Measurements from ENCODE around the gene FBXW8. TPM values are rescaled to one million over a fixed set of nuclear protein-coding genes. Genes with fewer than 3 reads are reported as not detected.

FBXW8 gene
- total and polyA plus RNA-seq, 2 experiments from 2014 or later: 17.0 to 20.6 TPM

- H3K9me3 ChIP-seq (ENCODE audit: low read depth): no peaks in the 10 kb centered on the region
- H2AFZ ChIP-seq: no peak overlapping the region
- no peak overlapping the region for H3K4me2 ChIP-seq
- H3K4me3 ChIP-seq: no peak overlapping the region
- H3K9me2 ChIP-seq (replicated peaks; ENCODE audit: insufficient read depth): no peaks in the 10 kb centered on the region
- H3K36me3 ChIP-seq (replicated peaks; ENCODE audit: insufficient read depth, low read depth): no peaks in the 10 kb centered on the region
- no peak for DNase-seq (ENCODE audit: low spot score)
- no peaks in the 10 kb centered on the region for H3K27me3 ChIP-seq
- H3K79me2 ChIP-seq: no peaks in the 10 kb centered on the region
- no peak overlapping the region for H3K27ac ChIP-seq
- TF ChIP-seq EZH2 (IDR thresholded peaks at IDR 0.05; ENCODE audit: borderline replicate concordance) (no peak), CTCF (IDR thresholded peaks at IDR 0.05; ENCODE audit: poor library complexity) (no peak), EZH2phosphoT487 (IDR thresholded peaks at IDR 0.05; ENCODE audit: low read depth, severe bottlenecking, unreplicated experiment) (no peak)
- H3K4me1 ChIP-seq (ENCODE audit: insufficient read depth): no peaks in the 10 kb centered on the region
- WGBS (ENCODE audit: low lambda C conversion rate, missing lambda C conversion rate): 100% methylated on average over 4 of the region's 4 CpGs
- H4K20me1 ChIP-seq (ENCODE audit: insufficient read depth, poor library complexity, severe bottlenecking): no peaks in the 10 kb centered on the region
Observed at GRCh38 chr12:117079487-117079886, 168.7 kb downstream of the FBXW8 start.

- Histone ChIP-seq H3K4me3 (no peak overlapping the region), H4K20me1 (ENCODE audit: insufficient read depth, poor library complexity, severe bottlenecking) (no peaks in the 10 kb centered on the region), H3K4me2 (no peak overlapping the region), H3K9me2 (replicated peaks; ENCODE audit: insufficient read depth) (no peaks in the 10 kb centered on the region), H3K4me1 (ENCODE audit: insufficient read depth) (no peaks in the 10 kb centered on the region), H3K27me3 (no peaks in the 10 kb centered on the region), H3K9me3 (ENCODE audit: low read depth) (no peaks in the 10 kb centered on the region), H3K36me3 (replicated peaks; ENCODE audit: insufficient read depth, low read depth) (no peaks in the 10 kb centered on the region), H3K27ac (no peak overlapping the region), H3K79me2 (no peaks in the 10 kb centered on the region), H2AFZ (no peak overlapping the region)
- TF ChIP-seq CTCF (IDR thresholded peaks at IDR 0.05; ENCODE audit: poor library complexity) (no peak), EZH2phosphoT487 (IDR thresholded peaks at IDR 0.05; ENCODE audit: low read depth, severe bottlenecking, unreplicated experiment) (no peak), EZH2 (IDR thresholded peaks at IDR 0.05; ENCODE audit: borderline replicate concordance) (no peak)
- DNase-seq (ENCODE audit: low spot score): no peak
- 54% methylated on average over 6 of the region's 6 CpGs for WGBS (ENCODE audit: low lambda C conversion rate, missing lambda C conversion rate)
Observed at GRCh38 chr12:117080661-117081144, 170.0 kb downstream of the FBXW8 start.

Other genes starting within 250 kb of the FBXW8 start
- gene SPRING1, start 172.9 kb upstream of the FBXW8 start, total RNA-seq: 94.5 and 95.2 TPM in 2 replicates
- 36.0 and 42.2 TPM in 2 replicates for gene SPRING1, start 172.9 kb upstream of the FBXW8 start, polyA plus RNA-seq
- 2.6 and 2.9 TPM in 2 replicates for gene RNFT2, start 172.6 kb upstream of the FBXW8 start, total RNA-seq
- gene RNFT2, start 172.6 kb upstream of the FBXW8 start, polyA plus RNA-seq: 1.5 and 2.8 TPM in 2 replicates
- gene HRK, start 29.5 kb upstream of the FBXW8 start, total RNA-seq: 0.08 TPM in 1 of 2 replicates, not detected in the other
- gene HRK, start 29.5 kb upstream of the FBXW8 start, polyA plus RNA-seq: 0.10 and 0.18 TPM in 2 replicates
- 15.9 and 20.8 TPM in 2 replicates for gene TESC, start 188.5 kb downstream of the FBXW8 start, total RNA-seq
- 15.5 and 31.5 TPM in 2 replicates for gene TESC, start 188.5 kb downstream of the FBXW8 start, polyA plus RNA-seq